Neural cell (in vitro differentiated cells): ENCODE results near the gene PHF10.
"Not testable (repeated sequence)": the region's sequence is repeated elsewhere in the genome, so short reads cannot be mapped to it uniquely, and the experiment has no call there.

ENCODE experiments used
- CTCF ChIP-seq: fragments of 450-650 bp; IDR thresholded peaks from 2 replicates; pipeline ENCODE4 v1.5.1; 2014; ENCODE audit warnings: antibody characterized with exemption, mild to moderate bottlenecking, moderate library complexity; ENCODE audit not compliant: poor library complexity, severe bottlenecking
- REST ChIP-seq: IDR thresholded peaks from 2 replicates; pipeline ENCODE4 v1.6.1; 2012; ENCODE audit warnings: borderline replicate concordance

- not testable (repeated sequence) for TF ChIP-seq CTCF, REST
These were observed 41.5 kb upstream of the PHF10 start for GRCh38 chr6:169765789-169766188.
